HCT116 (cell line): ENCODE data around the gene HARBI1. TPM values are rescaled to one million over a fixed set of nuclear protein-coding genes. Genes with fewer than 3 reads are reported as not detected.

Experiments used
- ATAC-seq: fragments of 200-7000 bp; cut with Tn5 transposase; 2 replicates; pipeline ENCODE4 v1.9.1; 2020; ENCODE audit warnings: mild to moderate bottlenecking, moderate library complexity
- BruUV-seq: library from RNA; stranded (reverse); fragments of 400-500 nt; replicated peaks from 2 replicates; lab custom pipeline; 2021; lab: Mats Ljungman, UMichigan
- CTCF ChIA-PET: fragments of 300-600 bp; sonication (Branson Sonifier 250); formaldehyde crosslinking; loops from one replicate; lab custom pipeline; 2021; ENCODE audit warnings: antibody characterized with exemption; lab: Charles Lee
- POLR2A ChIA-PET: fragments of 300-600, 350-600 bp; sonication (Branson Sonifier 250); formaldehyde crosslinking; loops from one replicate; lab custom pipeline; 2021; ENCODE audit warnings: antibody characterized with exemption; lab: Charles Lee
- RAD21 ChIA-PET, 2 experiments: fragments of 300-600 bp; sonication (Branson Sonifier 250); formaldehyde crosslinking; loops; one replicate each; lab custom pipeline; 2023; ENCODE audit warnings: low total read pairs in 2 of 2; ENCODE audit not compliant: uncharacterized antibody in 2 of 2, unreplicated experiment in 2 of 2, low non-redundant PET in 1 of 2; lab: Charles Lee
- DNase-seq: peaks from one replicate; pipeline ENCODE4 v3.0.0-alpha.2; 2010; ENCODE audit warnings: low read depth, low spot score
- H2AFZ ChIP-seq: fragments of 200-600 bp; shearing (Covaris generic), sonication (generic); 2 replicates; pipeline ENCODE4 v1.6.1; 2017; ENCODE audit warnings: low read depth, mixed run types, mixed read lengths, antibody characterized with exemption, low read length; ENCODE audit not compliant: poor library complexity, severe bottlenecking
- H3K27ac ChIP-seq: 2 replicates; pipeline ENCODE4 v1.5.1; 2012; ENCODE audit warnings: low read depth, low read length
- H3K27me3 ChIP-seq: fragments of 200-600 bp; sonication (generic); 2 replicates; pipeline ENCODE4 v1.6.1; 2016; ENCODE audit warnings: mixed run types, low read length, mixed read lengths; ENCODE audit not compliant: insufficient read depth
- H3K36me3 ChIP-seq, 2 experiments: fragments of 200-500 bp in 1 of 2; fragments of 200-600 bp in 1 of 2; sonication (Bioruptor generic) in 1 of 2; sonication (generic) in 1 of 2; 2 replicates each; pipeline versions ENCODE4 v1.5.1 to v1.6.1; 2014 to 2016; ENCODE audit warnings: low read length in 2 of 2, inconsistent platforms in 1 of 2, mixed read lengths in 1 of 2, mixed run types in 1 of 2; ENCODE audit not compliant: insufficient read depth in 2 of 2, control insufficient read depth in 1 of 2
- H3K4me1 ChIP-seq, 2 experiments: fragments of 200-600 bp in 1 of 2; sonication (generic) in 1 of 2; 2 replicates each; pipeline versions ENCODE4 v1.5.1 to v1.6.1; 2012 to 2017; ENCODE audit warnings: low read length in 2 of 2, inconsistent platforms in 1 of 2, mild to moderate bottlenecking in 1 of 2, mixed read lengths in 1 of 2, mixed run types in 1 of 2, moderate library complexity in 1 of 2; ENCODE audit not compliant: insufficient read depth in 2 of 2, control insufficient read depth in 1 of 2
- H3K4me2 ChIP-seq: fragments of 200-600 bp; sonication (generic); 2 replicates; pipeline ENCODE4 v1.6.1; 2017; ENCODE audit warnings: mixed run types, low read length, mixed read lengths
- H3K4me3 ChIP-seq, 2 experiments: fragments of 200-600 bp in 1 of 2; sonication (generic) in 1 of 2; replicated peaks in 1 of 2; 2 replicates each; pipeline ENCODE4 v1.5.1; 2011 to 2016; ENCODE audit warnings: low read length in 2 of 2, control low read depth in 1 of 2, low read depth in 1 of 2, mild to moderate bottlenecking in 1 of 2, mixed read lengths in 1 of 2, mixed run types in 1 of 2
- H3K79me2 ChIP-seq: fragments of 200-600 bp; sonication (generic); 2 replicates; pipeline ENCODE4 v1.6.1; 2017; ENCODE audit warnings: mild to moderate bottlenecking, mixed run types, low read length, moderate library complexity, mixed read lengths; ENCODE audit not compliant: insufficient read depth
- H3K9ac ChIP-seq: fragments of 200-600 bp; sonication (generic); 2 replicates; pipeline ENCODE4 v1.6.1; 2016; ENCODE audit warnings: low read length, mixed read lengths
- H3K9me2 ChIP-seq: fragments of 200-600 bp; sonication (generic), shearing (Covaris generic); 2 replicates; pipeline ENCODE4 v1.6.1; 2017; ENCODE audit warnings: mixed run types, mild to moderate bottlenecking, moderate library complexity; ENCODE audit not compliant: insufficient read depth
- H3K9me3 ChIP-seq, 2 experiments: fragments of 200-500 bp in 1 of 2; fragments of 200-600 bp in 1 of 2; sonication (Bioruptor generic) in 1 of 2; sonication (generic) in 1 of 2; 2 replicates each; pipeline ENCODE4 v1.6.1; 2014 to 2017; ENCODE audit warnings: low read length in 2 of 2, mixed read lengths in 2 of 2, inconsistent platforms in 1 of 2, low read depth in 1 of 2, mild to moderate bottlenecking in 1 of 2, mixed run types in 1 of 2, moderate library complexity in 1 of 2; ENCODE audit not compliant: control insufficient read depth in 1 of 2, insufficient read depth in 1 of 2
- H4K20me1 ChIP-seq: fragments of 200-600 bp; sonication (generic), shearing (Covaris generic); 2 replicates; pipeline ENCODE4 v1.6.1; 2017; ENCODE audit warnings: mixed run types, mild to moderate bottlenecking, moderate library complexity; ENCODE audit not compliant: insufficient read depth
- ATF3 ChIP-seq: IDR thresholded peaks from 2 replicates; pipeline ENCODE4 v1.6.1; 2012
- CBX3 ChIP-seq: IDR thresholded peaks from 2 replicates; pipeline ENCODE4 v1.6.1; 2012; ENCODE audit warnings: low read depth
- CEBPB ChIP-seq: IDR thresholded peaks from 2 replicates; pipeline ENCODE4 v1.6.1; 2012; ENCODE audit warnings: low read depth
- CTCF ChIP-seq, 3 experiments: fragments of 200-600 bp in 1 of 3; sonication (generic) in 1 of 3; IDR thresholded peaks in 2 of 3; conservative IDR thresholded peaks in 1 of 3; 2 replicates each; pipeline ENCODE4 v1.5.1; 2012 to 2017; ENCODE audit warnings: low read depth in 2 of 3, low read length in 2 of 3, antibody characterized with exemption in 1 of 3, borderline replicate concordance in 1 of 3, control low read depth in 1 of 3, mild to moderate bottlenecking in 1 of 3, mixed read lengths in 1 of 3, mixed run types in 1 of 3, moderate library complexity in 1 of 3; ENCODE audit not compliant: insufficient read depth in 1 of 3
- EZH2 ChIP-seq: fragments of 200-600 bp; sonication (generic); IDR thresholded peaks from 2 replicates; pipeline ENCODE4 v1.6.1; 2017; ENCODE audit warnings: antibody characterized with exemption, mixed run types
- EZH2phosphoT487 ChIP-seq: fragments of 200-600 bp; IDR thresholded peaks from 2 replicates; pipeline ENCODE4 v1.6.1; 2018; ENCODE audit warnings: antibody characterized with exemption, borderline replicate concordance
- FOSL1 ChIP-seq: IDR thresholded peaks from 2 replicates; pipeline ENCODE4 v1.6.1; 2012; ENCODE audit warnings: low read depth
- JUND ChIP-seq: IDR thresholded peaks from 2 replicates; pipeline ENCODE4 v1.6.1; 2012
- POLR2AphosphoS5 ChIP-seq: IDR thresholded peaks from 2 replicates; pipeline ENCODE4 v1.6.1; 2011; ENCODE audit warnings: mild to moderate bottlenecking, low read depth, low read length, moderate library complexity
- SIN3A ChIP-seq: IDR thresholded peaks from 2 replicates; pipeline ENCODE4 v1.6.1; 2012; ENCODE audit warnings: low read depth
- SP1 ChIP-seq: IDR thresholded peaks from 2 replicates; pipeline ENCODE4 v1.6.1; 2012; ENCODE audit warnings: low read depth
- TCF7L2 ChIP-seq: IDR thresholded peaks from 2 replicates; pipeline ENCODE4 v1.7.0; 2011; ENCODE audit warnings: borderline replicate concordance, inconsistent platforms; ENCODE audit not compliant: insufficient read depth, insufficient read length; ENCODE audit errors: extremely low read depth
- intact Hi-C: fragments of 100-400 bp; cut with micrococcal nuclease; formaldehyde crosslinking; loops from 2 replicates; pipeline ENCODE4 v1.10.0; 2022
- total RNA-seq: library from RNA; stranded (reverse); gene quantifications from one replicate; pipeline ENCODE4 v1.2.1, GENCODE V29; 2021; ENCODE audit not compliant: unreplicated experiment

HARBI1 gene
- total RNA-seq, 1 experiment from 2014 or later, result 1.9 TPM

GRCh38 chr11:46635557-46636139, 18.6 kb upstream of the HARBI1 start:
- Histone ChIP-seq H3K4me2 (no peak overlapping the region), H3K9me3 (no peaks in the 10 kb centered on the region), H4K20me1 (no peaks in the 10 kb centered on the region), H3K9me2 (no peaks in the 10 kb centered on the region), H3K4me3 (no peak overlapping the region), H2AFZ (no peak overlapping the region), H3K79me2 (no peaks in the 10 kb centered on the region), H3K27ac (no peak overlapping the region), H3K9ac (no peak overlapping the region), H3K4me1 (peaks cover 6 to 8% of the 10 kb centered on the region in 2 experiments; a peak in 3 of 4 replicates), H3K36me3 (peaks cover 0 to 5% of the 10 kb centered on the region in 2 experiments; a peak in 2 of 4 replicates), H3K27me3 (no peaks in the 10 kb centered on the region)
- RAD21 ChIA-PET, result no interaction called here
- no peak for DNase-seq
- ATAC-seq, result no peak
- TF ChIP-seq SIN3A, result no peak
- TF ChIP-seq CBX3, result no peak
- TF ChIP-seq FOSL1, result no peak
- TF ChIP-seq SP1, result no peak
- TF ChIP-seq TCF7L2, result no peak
- no peak for TF ChIP-seq CEBPB
- TF ChIP-seq ATF3, result no peak
- TF ChIP-seq EZH2phosphoT487, result no peak
- no peak for TF ChIP-seq EZH2
- no peak for TF ChIP-seq POLR2AphosphoS5
- TF ChIP-seq CTCF (IDR thresholded peaks at IDR 0.05 in 2 of 3, conservative IDR thresholded peaks at IDR 0.05 in 1 of 3; ENCODE audit: borderline replicate concordance in 1 of 3, insufficient read depth in 1 of 3, low read depth in 2 of 3, low read length in 2 of 3), result no peak
- TF ChIP-seq JUND, result no peak
- no TSS peak for BruUV-seq
- intact Hi-C loops, result no loop called here
- POLR2A ChIA-PET, result no interaction called here
- CTCF ChIA-PET, result no interaction called here
